Adipose tissue (tissue), 3 donors: ENCODE measurements around the gene MAST1. TPM values are rescaled to one million over a fixed set of nuclear protein-coding genes. Genes with fewer than 3 reads are reported as not detected.
"Not testable (repeated sequence)": the region's sequence is repeated elsewhere in the genome, so short reads cannot be mapped to it uniquely, and the experiment has no call there.

Experiments
- H3K27ac ChIP-seq: one replicate; pipeline ENCODE4 v1.5.1; 2013; ENCODE audit warnings: low read depth, low read length
- WGBS, 3 donors: extraction: QIAGEN DNeasy Blood & Tissue Kit; methylation state at CpG; one replicate each; pipeline ENCODE4 v1.1.7; 2013; 5-methylcytosine and 5-hydroxymethylcytosine counted together
- polyA plus RNA-seq, 3 donors: library from polyadenylated mRNA; stranded (reverse); fragments of 200-250 nt; gene quantifications; one replicate each; pipeline ENCODE4 v1.2.3, GENCODE V29; 2013
- donor health status: healthy with polysubstance abuse.
- donor health status: Bipolar disorder and iron deficiency.
- donor health status: healthy.

Gene MAST1
- polyA plus RNA-seq, 3 donors, result 0.18 to 2.3 TPM; not detected in 1

- 2 to 5% (median 3%) methylated on average over 60 to 73 of the region's 73 CpGs for WGBS, 3 donors
- no peak overlapping the region for H3K27ac ChIP-seq
These were observed 46.8 kb downstream of the MAST1 start for GRCh38 chr19:12884926-12885748.

GRCh38 chr19:12885749-12886650 is 47.7 kb downstream of the MAST1 start:
- WGBS, 3 donors, result 7 to 10% (median 10%) methylated on average over 42 to 53 of the region's 53 CpGs
- H3K27ac ChIP-seq, result no peak overlapping the region

GRCh38 chr19:12886651-12886968 is 48.3 kb downstream of the MAST1 start:
- no peak overlapping the region for H3K27ac ChIP-seq
- WGBS, 3 donors, result 72 to 77% (median 76%) methylated on average over 5 of the region's 5 CpGs

- no peak within 1 kb of the TSS for H3K27ac ChIP-seq
- whole genome bisulfite sequencing, 3 donors, result 70 to 73% (median 73%) methylated on average over 17 of the region's 17 CpGs
These were observed 48.8 kb downstream of the MAST1 start, which contains the start of gene KLF1 for GRCh38 chr19:12886969-12887747. Gene KLF1 (minus strand): TSS chr19:12887201. CDS start chr19:12887140, 61 bp downstream.

GRCh38 chr19:12888006-12888603 is 49.8 kb downstream of the MAST1 start:
- WGBS, 3 donors, result 69 to 77% (median 73%) methylated on average over 5 of the region's 5 CpGs
- no peak overlapping the region for H3K27ac ChIP-seq

- not testable (repeated sequence) for H3K27ac ChIP-seq
- WGBS, 3 donors, result 29 to 37% (median 33%) methylated on average over 10 of the region's 10 CpGs
These were observed 52.0 kb downstream of the MAST1 start for GRCh38 chr19:12890299-12890786.

GRCh38 chr19:12890787-12891552 is 52.7 kb downstream of the MAST1 start, which contains the start of gene GCDH:
Gene GCDH (plus strand): TSS chr19:12891160. CDS start chr19:12891305, 145 bp downstream.
- 0% methylated on average over 49 of the region's 49 CpGs for WGBS, 3 donors
- no peak within 1 kb of the TSS for H3K27ac ChIP-seq

- no peak overlapping the region for H3K27ac ChIP-seq
- WGBS, 3 donors, result 5 to 8% (median 7%) methylated on average over 19 to 26 of the region's 26 CpGs
These were observed 53.3 kb downstream of the MAST1 start for GRCh38 chr19:12891553-12892021.

GRCh38 chr19:12893582-12893981 is 55.3 kb downstream of the MAST1 start:
- no peak overlapping the region for H3K27ac ChIP-seq
- 91 to 96% (median 95%) methylated on average over 5 of the region's 5 CpGs for WGBS, 3 donors

- 93 to 97% (median 96%) methylated on average over 14 to 17 of the region's 17 CpGs for WGBS, 3 donors
- no peak overlapping the region for H3K27ac ChIP-seq
These were observed 58.1 kb downstream of the MAST1 start for GRCh38 chr19:12896460-12896859.

GRCh38 chr19:12899891-12900518 is 61.7 kb downstream of the MAST1 start:
- no peak overlapping the region for H3K27ac ChIP-seq
- WGBS, 3 donors, result 88 to 93% (median 93%) methylated on average over 10 of the region's 10 CpGs

- 77 to 89% (median 88%) methylated on average over 9 of the region's 9 CpGs for WGBS, 3 donors
- no peak overlapping the region for H3K27ac ChIP-seq
These were observed 68.9 kb downstream of the MAST1 start for GRCh38 chr19:12907166-12907565.

- 36 to 51% (median 50%) methylated on average over 4 of the region's 4 CpGs for WGBS, 3 donors
- no peak overlapping the region for H3K27ac ChIP-seq
These were observed 74.3 kb downstream of the MAST1 start for GRCh38 chr19:12912571-12912970.

- WGBS, 3 donors, result 3 to 9% (median 6%) methylated on average over 22 of the region's 22 CpGs
These were observed 74.8 kb downstream of the MAST1 start for GRCh38 chr19:12913011-12913561.

GRCh38 chr19:12913851-12914690 is 75.8 kb downstream of the MAST1 start:
- WGBS, 3 donors, result 34 to 70% (median 38%) methylated on average over 12 of the region's 12 CpGs
- H3K27ac ChIP-seq, result no peak overlapping the region

More at GRCh38 chr19:12913011-12913561, 74.8 kb downstream of the MAST1 start:
- peak overlapping the region; percentile 42 for H3K27ac ChIP-seq
